ENCODE results near the gene LRCH4.
A peak's percentile ranks its signal among the peaks of the same experiment; 100 is the strongest.
"Not testable (repeated sequence)": the region's sequence is repeated elsewhere in the genome, so short reads cannot be mapped to it uniquely, and the experiment has no call there.

The LRCH4 gene

DNA sequence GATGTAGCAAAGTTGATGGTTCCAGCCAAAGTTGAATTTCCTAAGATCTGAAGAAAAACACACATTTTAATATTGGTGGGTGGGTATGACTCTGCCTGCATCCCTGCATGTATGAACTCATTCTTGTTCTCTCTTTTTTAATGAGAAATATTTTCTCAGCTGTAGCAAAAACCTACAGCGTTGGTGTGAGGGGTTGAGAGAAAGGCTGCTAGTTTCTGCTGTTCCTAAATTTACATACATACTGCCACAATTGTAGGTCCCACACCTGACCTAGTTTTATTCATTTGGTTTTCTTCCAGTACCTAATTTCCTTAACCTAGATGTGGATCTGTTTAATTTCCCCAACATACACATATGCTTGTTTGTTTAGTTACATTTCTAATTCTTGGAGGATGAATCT is 42.3 kb downstream of the LRCH4 start:
- no peak for DNase-seq

DNA sequence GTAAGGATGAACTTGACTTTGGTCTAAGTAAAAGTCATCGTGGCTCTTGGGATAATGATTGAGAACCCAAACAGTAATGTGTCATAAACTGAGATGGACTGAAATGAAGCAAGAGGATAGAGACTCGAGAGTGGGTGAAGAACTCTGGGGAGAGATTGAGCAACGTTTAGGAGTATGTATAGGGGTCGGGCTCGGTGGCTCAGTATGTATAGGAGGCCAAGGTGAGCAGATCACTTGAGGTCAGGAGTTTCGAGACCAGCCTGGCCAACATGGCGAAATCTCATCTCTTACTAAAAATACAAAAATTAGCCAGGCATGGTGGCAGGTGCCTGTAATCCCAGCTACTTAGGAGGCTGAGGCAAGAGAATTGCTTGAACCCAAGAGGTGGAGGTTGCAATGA is 44.6 kb downstream of the LRCH4 start:
- not testable (repeated sequence) for DNase-seq

DNA sequence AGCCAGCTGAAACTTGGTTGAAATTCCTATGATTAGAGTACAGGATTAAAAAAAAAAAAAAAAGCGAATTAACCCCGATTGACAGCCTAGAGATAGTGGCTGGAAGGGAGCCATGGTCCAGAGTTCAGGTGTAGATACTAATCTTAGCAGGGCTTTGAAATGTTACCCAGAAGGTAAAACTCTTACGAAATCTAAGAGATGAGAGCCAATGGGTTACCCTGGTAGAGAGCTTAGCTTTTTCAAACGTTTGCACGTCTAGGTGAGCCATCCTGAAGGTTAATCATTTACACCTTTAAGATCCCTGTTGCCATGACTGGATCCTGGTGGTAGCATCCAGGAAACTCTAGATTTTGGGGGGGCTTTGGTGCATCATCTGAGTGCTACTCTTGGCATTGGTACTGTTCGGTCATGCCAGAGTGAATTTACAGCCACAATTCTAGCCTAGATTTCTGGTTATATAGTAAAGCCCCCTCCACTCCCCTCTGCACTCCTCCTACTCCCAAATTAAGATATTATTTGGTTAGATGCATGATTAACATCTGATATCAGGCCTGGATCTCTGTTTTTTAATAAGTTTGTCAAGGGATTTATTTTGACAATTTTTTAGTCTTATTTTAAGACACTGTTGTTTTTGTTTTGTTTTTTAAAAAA is 45.7 kb downstream of the LRCH4 start:
- no peak for DNase-seq

DNA sequence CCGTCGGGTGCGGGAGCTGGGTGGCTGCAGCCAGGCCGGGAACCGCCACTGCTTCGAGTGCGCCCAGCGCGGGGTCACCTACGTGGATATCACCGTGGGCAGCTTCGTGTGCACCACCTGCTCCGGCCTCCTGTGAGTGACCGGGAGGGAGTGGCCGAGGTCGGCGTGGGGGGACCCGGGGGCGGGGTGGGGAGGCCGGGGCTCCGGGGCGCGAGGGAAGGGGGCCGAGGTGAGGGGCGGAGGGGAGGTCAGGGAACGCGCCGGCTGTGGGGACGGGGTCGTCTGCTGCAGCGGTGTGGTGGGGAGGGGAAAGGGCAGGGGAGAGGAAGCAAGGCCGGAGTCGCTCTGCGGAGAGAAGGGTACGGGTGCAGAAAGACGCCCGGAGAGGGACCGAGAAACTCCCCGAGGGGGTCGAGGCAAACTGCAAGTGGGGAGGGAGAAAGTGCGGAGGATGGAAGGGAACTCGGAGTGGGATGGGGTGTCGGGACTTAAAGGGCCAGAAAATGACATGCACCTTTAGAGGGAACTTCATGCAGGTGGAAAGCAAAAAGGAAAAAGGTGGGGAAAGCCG is 46.4 kb downstream of the LRCH4 start:
- DNase-seq: no peak

DNA sequence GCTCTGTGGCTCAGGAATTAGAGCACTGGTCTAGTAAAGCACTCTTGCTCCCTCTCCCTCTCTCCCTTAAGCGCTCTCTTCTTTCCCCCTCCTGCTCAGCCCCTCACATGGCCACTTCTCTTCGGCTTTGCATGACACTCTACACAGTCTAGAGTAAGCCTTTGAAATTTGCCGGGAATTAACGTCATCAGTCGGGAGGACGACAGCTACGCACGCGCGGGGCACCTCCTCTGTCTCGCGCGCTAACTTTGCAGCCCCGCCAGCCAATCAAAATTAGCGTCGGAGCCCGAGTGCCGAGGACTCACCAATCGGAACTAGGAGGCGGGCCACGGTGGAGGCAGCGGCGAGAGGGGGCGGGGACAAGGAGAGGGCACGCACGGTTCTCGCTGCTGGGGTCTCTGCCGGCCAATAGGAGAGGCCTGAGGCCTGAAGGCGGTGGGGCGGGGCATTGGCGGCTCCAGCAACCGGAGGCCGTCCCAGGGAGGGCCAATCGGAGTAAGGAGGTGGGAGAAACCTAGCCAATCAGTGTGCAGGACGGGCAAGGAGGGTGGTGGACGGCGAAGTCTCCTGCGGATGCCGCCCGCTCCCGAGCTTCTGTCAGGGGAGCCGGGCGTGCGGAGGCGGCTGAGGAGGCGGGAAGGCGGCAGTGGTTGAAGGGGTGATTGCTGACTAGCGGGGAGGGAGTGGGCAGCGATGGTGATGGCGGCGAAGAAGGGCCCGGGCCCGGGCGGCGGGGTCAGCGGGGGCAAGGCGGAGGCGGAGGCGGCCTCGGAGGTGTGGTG is 47.1 kb downstream of the LRCH4 start, which contains the start of gene AGFG2:
AGFG2 (plus strand) TSS at position 550 of the 782 bp plus-strand sequence; CDS start at position 694, 144 bp downstream.
- DNase-seq: peak; percentile 100

DNA sequence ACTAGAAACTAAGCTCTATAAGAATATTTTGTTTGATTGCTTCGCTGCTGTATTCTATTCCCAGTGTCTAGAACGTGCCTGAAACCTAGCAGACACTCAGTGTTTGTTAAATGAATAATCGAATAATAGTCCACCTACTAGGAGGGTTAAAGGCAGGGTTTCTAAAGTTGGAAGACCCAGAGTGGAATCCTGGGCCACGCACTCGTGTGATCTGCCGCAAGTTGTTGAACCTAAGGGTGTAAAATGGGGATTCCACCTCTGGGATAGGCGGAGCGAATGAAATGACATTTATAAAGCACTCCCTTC is 47.6 kb downstream of the LRCH4 start:
- DNase-seq: no peak

DNA sequence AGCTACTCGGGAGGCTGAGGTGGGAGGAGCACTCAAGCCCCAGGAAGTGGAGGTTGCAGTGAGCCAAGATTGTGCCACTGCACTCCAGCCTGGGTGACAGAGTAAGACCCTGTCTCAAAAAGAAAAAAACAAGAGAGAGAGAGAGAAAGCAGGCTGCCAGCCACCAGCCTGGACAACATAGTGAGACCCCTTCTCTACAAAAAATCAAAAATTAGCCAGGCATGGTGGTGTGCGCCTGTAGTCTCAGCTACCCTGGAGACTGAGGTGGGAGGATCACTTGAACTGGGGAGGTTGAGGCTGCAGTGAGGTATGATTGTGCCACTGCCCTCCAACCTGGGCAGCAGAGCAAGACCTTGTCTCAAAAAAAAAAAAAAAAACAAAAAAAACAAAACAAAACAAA is 49.2 kb downstream of the LRCH4 start:
- DNase-seq: not testable (repeated sequence)

DNA sequence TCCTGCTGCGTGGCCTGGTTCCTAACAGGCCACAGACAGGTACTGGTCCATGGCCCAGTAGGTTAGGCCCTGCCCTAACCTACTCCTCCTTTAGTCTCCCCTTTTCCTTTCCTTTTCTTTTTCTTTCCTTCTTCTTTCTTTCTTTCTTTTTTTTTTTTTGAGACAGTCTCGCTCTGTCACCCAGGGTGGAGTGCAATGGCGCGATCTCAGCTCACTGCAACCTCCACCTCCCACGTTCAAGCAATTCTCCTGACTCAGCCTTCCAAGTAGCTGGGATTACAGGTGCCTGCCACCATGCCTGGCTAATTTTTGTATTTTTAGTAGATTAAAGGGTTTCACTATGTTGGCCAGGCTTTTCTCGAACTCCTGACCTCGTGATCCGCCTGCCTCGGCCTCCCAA is 49.9 kb downstream of the LRCH4 start:
- not testable (repeated sequence) for DNase-seq

DNA sequence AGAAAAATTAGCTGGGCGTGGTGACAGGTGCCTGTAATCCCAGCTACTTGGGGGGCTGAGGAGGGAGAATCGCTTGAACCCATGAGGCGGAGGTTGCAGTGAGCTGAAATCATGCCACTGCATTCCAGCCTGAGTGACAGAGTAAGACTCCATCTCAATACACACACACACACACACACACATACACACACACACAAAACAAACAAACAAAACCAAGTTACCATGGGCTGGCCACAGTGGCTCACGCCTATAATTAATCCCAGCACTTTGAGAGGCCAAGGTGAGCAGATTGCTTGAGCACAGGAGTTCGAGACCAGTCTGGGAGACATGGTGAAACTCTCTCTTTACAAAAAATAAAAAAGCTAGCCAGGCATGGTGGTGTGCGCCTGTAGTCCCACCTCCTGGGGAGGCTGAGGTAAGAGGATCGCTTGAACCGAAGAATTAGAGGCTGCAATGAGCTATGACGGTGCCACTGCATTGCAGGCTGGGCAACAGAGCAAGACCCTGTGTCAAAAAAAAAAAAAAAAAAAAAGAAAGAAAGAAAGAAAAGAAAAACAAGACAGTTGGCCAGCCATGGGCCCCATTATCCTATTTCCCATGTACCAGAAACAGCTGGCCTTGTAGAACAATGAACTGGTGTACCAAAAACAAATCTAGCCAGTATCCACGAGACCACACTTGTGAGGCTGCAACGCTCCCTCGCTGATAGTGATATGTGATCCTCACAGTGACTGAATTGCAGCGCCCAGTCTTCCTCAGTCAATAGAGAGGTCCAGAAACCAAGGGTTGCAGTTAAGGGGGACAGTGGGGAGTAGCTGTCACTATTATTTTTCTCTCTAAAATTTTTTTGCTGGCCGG is 53.5 kb downstream of the LRCH4 start:
- DNase-seq: no peak

DNA sequence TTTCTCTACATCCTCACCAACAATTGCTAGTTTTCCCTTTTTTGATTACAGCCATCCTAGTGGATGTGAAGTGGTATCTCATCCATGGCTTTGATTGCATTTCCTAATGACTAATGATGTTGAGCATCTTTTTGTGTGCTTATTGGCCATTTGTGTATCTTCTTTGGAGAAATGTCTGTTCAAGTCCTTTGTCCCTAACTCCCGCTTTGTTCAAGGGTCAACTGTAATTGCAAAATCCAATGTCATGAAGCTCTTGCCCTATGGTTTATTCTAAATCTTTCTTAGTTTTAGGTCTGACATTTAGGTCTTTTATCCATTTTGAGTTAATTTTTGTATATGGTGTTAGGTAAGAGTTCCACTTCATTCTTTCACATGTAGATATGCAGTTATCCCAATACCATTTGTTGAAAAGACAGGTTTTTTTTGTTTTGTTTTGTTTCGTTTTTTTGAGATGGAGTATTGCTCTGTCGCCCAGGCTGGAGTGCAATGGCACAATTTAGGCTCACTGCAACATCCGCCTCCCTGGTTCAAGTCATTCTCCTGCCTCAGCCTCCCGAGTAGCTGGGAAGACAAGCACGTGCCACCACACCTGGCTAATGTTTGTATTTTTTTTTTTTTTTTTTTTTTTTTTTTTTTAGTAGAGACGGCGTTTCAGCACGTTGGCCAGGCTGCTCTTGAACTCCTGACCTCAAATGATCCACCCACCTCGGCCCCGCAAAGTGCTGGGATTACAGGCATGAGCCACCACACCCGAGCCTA is 57.6 kb downstream of the LRCH4 start:
- DNase-seq: not testable (repeated sequence)
